Fibroblast of lung (primary cell): ENCODE measurements around the gene PSMB2. TPM values are rescaled to one million over a fixed set of nuclear protein-coding genes. Genes with fewer than 3 reads are reported as not detected.

Experiments used
- DNase-seq, 2 donors: peaks; one replicate each; pipeline versions ENCODE4 v3.0.0 to v3.0.0-alpha.2; 2010; ENCODE audit warnings: low read depth in 2 of 2
- H2AFZ ChIP-seq: 2 replicates; pipeline ENCODE4 v1.5.1; 2012; ENCODE audit warnings: low read length, control low read depth, inconsistent platforms
- H3K27ac ChIP-seq: 2 replicates; pipeline ENCODE4 v1.5.1; 2011; ENCODE audit warnings: low read length, control low read depth; ENCODE audit not compliant: insufficient read depth
- H3K27me3 ChIP-seq: 2 replicates; pipeline ENCODE4 v1.5.1; 2011; ENCODE audit warnings: mild to moderate bottlenecking, low read length; ENCODE audit not compliant: control insufficient read depth, insufficient read depth
- H3K36me3 ChIP-seq: 2 replicates; pipeline ENCODE4 v1.5.1; 2011; ENCODE audit warnings: low read length; ENCODE audit not compliant: control insufficient read depth, insufficient read depth
- H3K4me1 ChIP-seq: 2 replicates; pipeline ENCODE4 v1.5.1; 2011; ENCODE audit warnings: low read length; ENCODE audit not compliant: control insufficient read depth, insufficient read depth; ENCODE audit errors: extremely low read depth
- H3K4me2 ChIP-seq: 2 replicates; pipeline ENCODE4 v1.5.1; 2011; ENCODE audit warnings: low read length, control low read depth; ENCODE audit not compliant: insufficient read depth; ENCODE audit errors: extremely low read depth
- H3K4me3 ChIP-seq, 4 experiments: fragments of 200-600 bp in 1 of 4; sonication (generic) in 1 of 4; replicated peaks in 1 of 4; 2 replicates each; pipeline ENCODE4 v1.5.1; 2011 to 2016; ENCODE audit warnings: low read length in 4 of 4, low read depth in 3 of 4, mild to moderate bottlenecking in 3 of 4, control low read depth in 2 of 4, inconsistent platforms in 1 of 4, mixed read lengths in 1 of 4; ENCODE audit not compliant: insufficient read depth in 1 of 4; ENCODE audit errors: control extremely low read depth in 1 of 4
- H3K79me2 ChIP-seq: 2 replicates; pipeline ENCODE4 v1.5.1; 2012; ENCODE audit warnings: mild to moderate bottlenecking, low read length, inconsistent platforms; ENCODE audit not compliant: control insufficient read depth, insufficient read depth
- H3K9ac ChIP-seq: 2 replicates; pipeline ENCODE4 v1.5.1; 2011; ENCODE audit warnings: mild to moderate bottlenecking, low read length, control low read depth; ENCODE audit not compliant: insufficient read depth
- H3K9me3 ChIP-seq: 2 replicates; pipeline ENCODE4 v1.5.1; 2012; ENCODE audit warnings: low read depth, low read length; ENCODE audit not compliant: control insufficient read depth, insufficient read depth
- H4K20me1 ChIP-seq: 2 replicates; pipeline ENCODE4 v1.5.1; 2011; ENCODE audit warnings: low read length; ENCODE audit not compliant: control insufficient read depth, insufficient read depth; ENCODE audit errors: extremely low read depth
- CTCF ChIP-seq, 2 donors: IDR thresholded peaks in 1 of 2; conservative IDR thresholded peaks in 1 of 2; 1 replicate in 1 of 2; 2 replicates in 1 of 2; pipeline ENCODE4 v1.5.1; 2011 to 2012; ENCODE audit warnings: low read length in 2 of 2, control low read depth in 1 of 2, inconsistent platforms in 1 of 2, low read depth in 1 of 2, mild to moderate bottlenecking in 1 of 2
- EZH2 ChIP-seq: IDR thresholded peaks from 2 replicates; pipeline ENCODE4 v1.5.1; 2012; ENCODE audit warnings: low read length, control low read depth, mild to moderate bottlenecking; ENCODE audit errors: missing control alignments
- polyA plus RNA-seq, 2 donors: library from polyadenylated mRNA; depleted of rRNA in 1 of 2; stranded (reverse) in 1 of 2; unstranded in 1 of 2; fragments of >200 nt; gene quantifications; 2 replicates each; pipeline ENCODE4 v1.2.1, GENCODE V29; 2011 to 2012; ENCODE audit warnings: missing spikeins in 1 of 2
- total RNA-seq: library from RNA; depleted of rRNA; stranded (reverse); fragments of >200 nt; gene quantifications from 2 replicates; pipeline ENCODE4 v1.2.1, GENCODE V29; 2014

The PSMB2 gene
- total and polyA plus RNA-seq, 2 donors (not counting 1 experiment from before 2014, with no cell fraction given): 18.3 to 66.8 TPM

- H3K4me3 ChIP-seq: no peak overlapping the region
- H3K4me2 ChIP-seq: peak overlapping the region; percentile 33
- no peak overlapping the region for H3K27ac ChIP-seq
- no peak overlapping the region for H3K9ac ChIP-seq
- H3K4me1 ChIP-seq: peaks cover 7% of the 10 kb centered on the region
- H4K20me1 ChIP-seq: no peaks in the 10 kb centered on the region
- H3K79me2 ChIP-seq: peaks cover 18% of the 10 kb centered on the region
- H3K36me3 ChIP-seq: no peaks in the 10 kb centered on the region
- H3K27me3 ChIP-seq: no peaks in the 10 kb centered on the region
- H2AFZ ChIP-seq: no peak overlapping the region
- no peak for DNase-seq
- TF ChIP-seq CTCF (conservative IDR thresholded peaks at IDR 0.05 in 1 of 2, IDR thresholded peaks at IDR 0.05 in 1 of 2; ENCODE audit: low read depth in 1 of 2, low read length in 2 of 2) (no peak), EZH2 (no peak)
- no peaks in the 10 kb centered on the region for H3K9me3 ChIP-seq
These were observed 86.8 kb downstream of the PSMB2 start for GRCh38 chr1:35554266-35555211.

GRCh38 chr1:35553851-35554250, 87.5 kb downstream of the PSMB2 start:
- H3K79me2 ChIP-seq: peaks cover 18% of the 10 kb centered on the region

More at GRCh38 chr1:35553851-35554250, 87.5 kb downstream of the PSMB2 start:
- TF ChIP-seq EZH2 (no peak), CTCF (conservative IDR thresholded peaks at IDR 0.05 in 1 of 2, IDR thresholded peaks at IDR 0.05 in 1 of 2; ENCODE audit: low read depth in 1 of 2, low read length in 2 of 2) (no peak)
- no peak overlapping the region for H3K4me3 ChIP-seq
- H3K36me3 ChIP-seq: no peaks in the 10 kb centered on the region
- no peak overlapping the region for H3K4me2 ChIP-seq
- H2AFZ ChIP-seq: no peak overlapping the region
- no peaks in the 10 kb centered on the region for H4K20me1 ChIP-seq
- H3K27ac ChIP-seq: no peak overlapping the region
- no peaks in the 10 kb centered on the region for H3K9me3 ChIP-seq
- no peak overlapping the region for H3K9ac ChIP-seq
- H3K27me3 ChIP-seq: no peaks in the 10 kb centered on the region
- no peak for DNase-seq
- peaks cover 3% of the 10 kb centered on the region for H3K4me1 ChIP-seq

Other genes with a start within 250 kb of the PSMB2 start
- 38.5 and 65.4 TPM in 2 replicates for gene KIAA0319L, start 84.1 kb downstream of the PSMB2 start, total RNA-seq
- gene KIAA0319L, start 84.1 kb downstream of the PSMB2 start, polyA plus RNA-seq: 47.6 and 66.1 TPM in 2 replicates
- gene NCDN, start 83.7 kb downstream of the PSMB2 start, total RNA-seq: 20.0 and 33.2 TPM in 2 replicates
- gene NCDN, start 83.7 kb downstream of the PSMB2 start, polyA plus RNA-seq: 18.1 and 27.6 TPM in 2 replicates
- 0.26 and 0.83 TPM in 2 replicates for gene TFAP2E, start 68.2 kb downstream of the PSMB2 start, total RNA-seq
- gene TFAP2E, start 68.2 kb downstream of the PSMB2 start, polyA plus RNA-seq: 0.16 and 0.17 TPM in 2 replicates
- 16.7 and 19.8 TPM in 2 replicates for gene C1orf216, start 77.4 kb upstream of the PSMB2 start, total RNA-seq
- gene C1orf216, start 77.4 kb upstream of the PSMB2 start, polyA plus RNA-seq: 18.3 and 24.9 TPM in 2 replicates
- 2.3 and 4.3 TPM in 2 replicates for gene CLSPN, start 128.5 kb upstream of the PSMB2 start, total RNA-seq
- 10.1 and 24.1 TPM in 2 replicates for gene CLSPN, start 128.5 kb upstream of the PSMB2 start, polyA plus RNA-seq
- gene AGO4, start 166.5 kb upstream of the PSMB2 start, total RNA-seq: 20.8 and 25.6 TPM in 2 replicates
- 6.3 and 10.2 TPM in 2 replicates for gene AGO4, start 166.5 kb upstream of the PSMB2 start, polyA plus RNA-seq
- gene AGO1, start 241.7 kb upstream of the PSMB2 start, total RNA-seq: 6.9 and 7.6 TPM in 2 replicates
- gene AGO1, start 241.7 kb upstream of the PSMB2 start, polyA plus RNA-seq: 12.8 and 17.5 TPM in 2 replicates